Astrocyte (in vitro differentiated cells and primary cell): ENCODE results near the gene MT1H. TPM values are rescaled to one million over a fixed set of nuclear protein-coding genes. Genes with fewer than 3 reads are reported as not detected.

Experiments
- DNase-seq: peaks from one replicate; pipeline ENCODE4 v3.0.0-alpha.2; 2010; ENCODE audit warnings: low read depth
- FAIRE-seq: peaks from 2 replicates; lab custom pipeline; 2011; peaks lifted over from hg19 to GRCh38; lab: Jason Lieb, UNC
- H2AFZ ChIP-seq: 2 replicates; pipeline ENCODE4 v1.6.0; 2012; ENCODE audit warnings: low read depth, low read length, inconsistent platforms
- H3K27ac ChIP-seq: 2 replicates; pipeline ENCODE4 v1.5.1; 2011; ENCODE audit warnings: low read depth, low read length, inconsistent platforms
- H3K27me3 ChIP-seq: 2 replicates; pipeline ENCODE4 v1.6.0; 2011; ENCODE audit warnings: low read length, inconsistent platforms; ENCODE audit not compliant: insufficient read depth
- H3K36me3 ChIP-seq: 2 replicates; pipeline ENCODE4 v1.5.1; 2011; ENCODE audit warnings: low read length, inconsistent platforms; ENCODE audit not compliant: insufficient read depth
- H3K4me1 ChIP-seq: 2 replicates; pipeline ENCODE4 v1.5.1; 2011; ENCODE audit warnings: low read length, inconsistent platforms; ENCODE audit not compliant: insufficient read depth
- H3K4me2 ChIP-seq: 2 replicates; pipeline ENCODE4 v1.6.0; 2012; ENCODE audit warnings: low read length, inconsistent platforms
- H3K4me3 ChIP-seq: 2 replicates; pipeline ENCODE4 v1.5.1; 2011; ENCODE audit warnings: low read depth, mild to moderate bottlenecking, low read length, inconsistent platforms; ENCODE audit not compliant: insufficient read depth
- H3K79me2 ChIP-seq: 2 replicates; pipeline ENCODE4 v1.6.0; 2012; ENCODE audit warnings: mild to moderate bottlenecking, low read length, inconsistent platforms; ENCODE audit not compliant: insufficient read depth
- H3K9ac ChIP-seq: 2 replicates; pipeline ENCODE4 v1.6.0; 2012; ENCODE audit warnings: mild to moderate bottlenecking, low read length, inconsistent platforms
- H3K9me3 ChIP-seq: 2 replicates; pipeline ENCODE4 v1.5.1; 2012; ENCODE audit warnings: low read depth, mild to moderate bottlenecking, low read length, inconsistent platforms; ENCODE audit not compliant: insufficient read depth
- H4K20me1 ChIP-seq: 2 replicates; pipeline ENCODE4 v1.6.0; 2012; ENCODE audit warnings: low read length, inconsistent platforms; ENCODE audit not compliant: insufficient read depth
- H3K27ac Mint-ChIP-seq: one replicate; pipeline ENCODE4 v1.8.0; 2021; ENCODE audit warnings: mild to moderate bottlenecking, mixed read lengths; ENCODE audit not compliant: unreplicated experiment
- H3K27me3 Mint-ChIP-seq: one replicate; pipeline ENCODE4 v1.8.0; 2021; ENCODE audit warnings: low read depth, mixed read lengths; ENCODE audit not compliant: unreplicated experiment
- H3K36me3 Mint-ChIP-seq: one replicate; pipeline ENCODE4 v1.8.0; 2021; ENCODE audit warnings: low read depth, mixed read lengths; ENCODE audit not compliant: unreplicated experiment
- H3K4me1 Mint-ChIP-seq: one replicate; pipeline ENCODE4 v1.8.0; 2021; ENCODE audit warnings: low read depth, mixed read lengths; ENCODE audit not compliant: unreplicated experiment
- H3K4me3 Mint-ChIP-seq: one replicate; pipeline ENCODE4 v1.8.0; 2021; ENCODE audit warnings: mild to moderate bottlenecking, moderate library complexity, mixed read lengths; ENCODE audit not compliant: unreplicated experiment
- H3K9me3 Mint-ChIP-seq: one replicate; pipeline ENCODE4 v1.8.0; 2021; ENCODE audit warnings: mild to moderate bottlenecking, mixed read lengths; ENCODE audit not compliant: unreplicated experiment
- CTCF ChIP-seq: IDR thresholded peaks from 2 replicates; pipeline ENCODE4 v1.5.1; 2011; ENCODE audit warnings: low read depth, mild to moderate bottlenecking, inconsistent platforms, low read length, moderate library complexity; ENCODE audit not compliant: insufficient read depth
- EZH2 ChIP-seq: IDR thresholded peaks from 2 replicates; pipeline ENCODE4 v1.6.1; 2012; ENCODE audit warnings: mild to moderate bottlenecking, low read length, inconsistent platforms; ENCODE audit not compliant: insufficient read depth
- total RNA-seq: library from RNA; stranded (reverse); gene quantifications from 2 replicates; pipeline ENCODE4 v1.2.1, GENCODE V29; 2021

The MT1H gene
- total RNA-seq, 1 donor from 2014 or later = not detected

GRCh38 chr16:56658327-56658875, 11.2 kb upstream of the MT1H start:
- Mint-ChIP-seq H3K9me3 (no peaks in the 10 kb centered on the region), H3K36me3 (no peaks in the 10 kb centered on the region), H3K4me1 (peaks cover 1% of the 10 kb centered on the region), H3K4me3 (peak overlapping the region; percentile 82), H3K27ac (no peak overlapping the region), H3K27me3 (peaks cover 79% of the 10 kb centered on the region)
- no peak for DNase-seq
- H3K27ac ChIP-seq = no peak overlapping the region
- H3K4me3 ChIP-seq = peak overlapping the region; percentile 31
- H3K27me3 ChIP-seq = peaks cover 59% of the 10 kb centered on the region
- H4K20me1 ChIP-seq = no peaks in the 10 kb centered on the region
- H3K9ac ChIP-seq = peak overlapping the region; percentile 16
- H3K36me3 ChIP-seq = no peaks in the 10 kb centered on the region
- FAIRE-seq = no peak
- no peaks in the 10 kb centered on the region for H3K79me2 ChIP-seq
- peak overlapping the region; percentile 63 for H2AFZ ChIP-seq
- TF ChIP-seq EZH2 (peak; percentile 73), CTCF (no peak)
- no peaks in the 10 kb centered on the region for H3K9me3 ChIP-seq
- peaks cover 18% of the 10 kb centered on the region for H3K4me1 ChIP-seq
- peak overlapping the region; percentile 75 for H3K4me2 ChIP-seq

- no peak overlapping the region for H3K27ac ChIP-seq
- H3K9ac ChIP-seq = no peak overlapping the region
- peaks cover 96% of the 10 kb centered on the region for H3K27me3 ChIP-seq
- H3K4me1 ChIP-seq = peaks cover 14% of the 10 kb centered on the region
- no peak overlapping the region for H2AFZ ChIP-seq
- H3K36me3 ChIP-seq = no peaks in the 10 kb centered on the region
- no peaks in the 10 kb centered on the region for H4K20me1 ChIP-seq
- TF ChIP-seq CTCF = no peak
- peak; percentile 75 for TF ChIP-seq EZH2
- H3K27me3 Mint-ChIP-seq = peaks cover 94% of the 10 kb centered on the region
- H3K9me3 Mint-ChIP-seq = no peaks in the 10 kb centered on the region
- H3K36me3 Mint-ChIP-seq = no peaks in the 10 kb centered on the region
- no peak overlapping the region for H3K4me3 Mint-ChIP-seq
- FAIRE-seq (no peak), DNase-seq (no peak)
- no peaks in the 10 kb centered on the region for H3K4me1 Mint-ChIP-seq
- no peak overlapping the region for H3K4me3 ChIP-seq
- H3K4me2 ChIP-seq = peak overlapping the region; percentile 62
- H3K79me2 ChIP-seq = no peaks in the 10 kb centered on the region
- H3K9me3 ChIP-seq = no peaks in the 10 kb centered on the region
- H3K27ac Mint-ChIP-seq = no peak overlapping the region
These were observed 7.0 kb upstream of the MT1H start for GRCh38 chr16:56662357-56663354.
